ENCODE data around the gene MRPS23.

MRPS23 gene

GRCh38 chr17:57794841-57795240, 55.0 kb downstream of the MRPS23 start:
- no peak for DNase-seq (ENCODE audit: low read depth in 2 of 2)

GRCh38 chr17:57788725-57789124, 61.1 kb downstream of the MRPS23 start:
- DNase-seq (ENCODE audit: low read depth in 2 of 2) = no peak

DNA sequence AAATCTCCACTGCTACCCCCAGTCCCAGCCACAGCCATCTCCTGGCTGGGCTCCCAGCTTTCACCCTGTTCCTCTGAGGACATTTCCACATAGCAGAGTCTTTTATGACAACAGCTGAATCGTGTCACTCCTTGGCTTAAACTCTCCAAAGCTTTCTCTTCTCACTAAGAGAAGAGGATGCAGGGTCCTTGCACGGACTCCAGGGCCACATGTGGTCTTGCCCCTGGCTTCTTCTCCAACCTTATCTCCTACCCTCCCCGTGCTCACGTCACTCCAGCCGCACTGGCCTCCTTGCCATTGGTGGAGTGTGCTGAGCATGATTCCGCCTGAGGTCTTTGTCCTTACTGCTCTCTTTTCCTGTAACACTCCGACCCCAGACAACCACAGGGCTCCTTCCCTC, 64.8 kb downstream of the MRPS23 start:
- no peak for DNase-seq (ENCODE audit: low read depth in 2 of 2)
